ENCODE data around the gene MEIOB. TPM values are rescaled to one million over a fixed set of nuclear protein-coding genes. Genes with fewer than 3 reads are reported as not detected.
"Not testable (repeated sequence)": the region's sequence is repeated elsewhere in the genome, so short reads cannot be mapped to it uniquely, and the experiment has no call there.

The MEIOB gene
- total RNA-seq, 2 experiments from 2014 or later: not detected

DNA sequence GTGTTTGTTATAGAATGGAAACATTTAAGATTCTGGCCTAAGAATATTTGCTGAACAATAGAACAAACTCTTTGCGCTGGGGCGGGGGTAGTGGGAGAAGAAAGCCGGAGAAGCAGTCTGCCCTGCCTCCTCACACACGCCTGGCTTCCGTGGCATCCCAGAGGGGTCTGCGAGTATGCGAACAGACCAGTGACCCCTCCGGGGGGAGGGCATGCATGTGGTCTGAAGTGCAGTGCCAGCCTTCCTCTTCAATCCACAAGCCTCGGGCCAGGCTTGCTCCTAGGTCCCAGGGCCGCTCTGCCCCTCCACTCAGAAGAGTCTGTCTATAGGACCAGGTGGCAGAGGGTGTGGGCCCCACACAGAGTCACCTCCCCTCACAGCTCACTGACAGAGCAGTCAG lies 64.3 kb downstream of the MEIOB start:
- H3K27me3 Mint-ChIP-seq: no peaks in the 10 kb centered on the region
- no peak overlapping the region for H3K4me3 Mint-ChIP-seq
- H3K36me3 Mint-ChIP-seq: peaks cover 18% of the 10 kb centered on the region
- no peak for DNase-seq
- peaks cover 3% of the 10 kb centered on the region for H3K9me3 Mint-ChIP-seq
- H3K4me1 Mint-ChIP-seq (ENCODE audit: low read depth): peaks cover under 1% of the 10 kb centered on the region
- intact Hi-C loops (cut with micrococcal nuclease): no loop called here
- CTCF ChIA-PET: no interaction called here
- POLR2A ChIA-PET: no interaction called here
- H3K27ac Mint-ChIP-seq: no peak overlapping the region

DNA sequence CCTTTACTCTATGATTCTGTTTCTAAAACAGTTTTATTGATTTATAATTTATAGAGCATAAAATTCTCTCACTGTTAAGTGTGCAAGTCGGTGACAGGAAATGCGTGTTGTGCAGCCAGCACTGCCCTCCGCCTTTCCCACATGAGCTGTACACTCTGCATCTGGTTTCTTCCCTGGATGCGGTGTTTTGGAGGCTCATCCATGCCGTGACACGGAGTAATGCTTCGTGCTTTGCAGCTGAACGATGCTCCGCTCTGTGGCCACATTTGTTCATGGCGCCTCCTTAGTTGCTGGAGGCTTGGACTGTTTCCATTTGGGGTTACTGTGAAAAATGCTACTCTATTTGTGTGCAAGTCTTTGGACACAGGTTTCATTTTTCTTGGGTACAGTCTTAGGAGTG lies 71.3 kb downstream of the MEIOB start:
- no peak overlapping the region for H3K27ac Mint-ChIP-seq
- intact Hi-C loops (cut with micrococcal nuclease): no loop called here
- ChIA-PET CTCF (interaction anchor here (1.3 kb wide), 1 partner anchor 27 kb away, joined by 3 read pairs; no protein-coding TSS in a partner anchor), POLR2A (no interaction called here)
- H3K9me3 Mint-ChIP-seq: peaks cover 25% of the 10 kb centered on the region
- no peaks in the 10 kb centered on the region for H3K4me1 Mint-ChIP-seq (ENCODE audit: low read depth)
- DNase-seq: no peak
- H3K36me3 Mint-ChIP-seq: peaks cover 6% of the 10 kb centered on the region
- no peak overlapping the region for H3K4me3 Mint-ChIP-seq
- H3K27me3 Mint-ChIP-seq: no peaks in the 10 kb centered on the region

DNA sequence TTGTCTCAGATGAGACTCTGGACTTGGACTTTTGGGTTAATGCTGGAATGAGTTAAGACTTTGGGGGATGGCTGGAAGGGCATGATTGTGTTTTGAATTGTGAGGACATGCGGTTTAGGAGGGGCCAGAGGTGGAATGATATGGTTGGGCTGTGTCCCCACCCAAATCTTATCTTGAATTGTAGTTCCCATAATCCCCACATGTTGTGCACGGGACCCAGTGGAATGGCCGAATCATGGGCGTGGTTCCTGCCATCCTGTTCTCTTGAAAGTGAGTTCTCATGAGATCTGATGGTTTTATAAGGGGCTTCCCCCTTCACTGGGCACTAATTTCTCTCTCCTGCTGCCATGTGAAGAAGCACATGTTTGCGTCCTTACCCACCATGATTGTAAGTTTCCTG lies 72.7 kb downstream of the MEIOB start:
- H3K9me3 Mint-ChIP-seq: peaks cover 25% of the 10 kb centered on the region
- POLR2A ChIA-PET; H3K4me1 Mint-ChIP-seq (ENCODE audit: low read depth); DNase-seq; H3K27me3 Mint-ChIP-seq; H3K27ac Mint-ChIP-seq; intact Hi-C loops (cut with micrococcal nuclease); H3K36me3 Mint-ChIP-seq; H3K4me3 Mint-ChIP-seq: not testable (repeated sequence)
- CTCF ChIA-PET: interaction anchor here (1.3 kb wide), 1 partner anchor 25 kb away, joined by 3 read pairs; no protein-coding TSS in a partner anchor

DNA sequence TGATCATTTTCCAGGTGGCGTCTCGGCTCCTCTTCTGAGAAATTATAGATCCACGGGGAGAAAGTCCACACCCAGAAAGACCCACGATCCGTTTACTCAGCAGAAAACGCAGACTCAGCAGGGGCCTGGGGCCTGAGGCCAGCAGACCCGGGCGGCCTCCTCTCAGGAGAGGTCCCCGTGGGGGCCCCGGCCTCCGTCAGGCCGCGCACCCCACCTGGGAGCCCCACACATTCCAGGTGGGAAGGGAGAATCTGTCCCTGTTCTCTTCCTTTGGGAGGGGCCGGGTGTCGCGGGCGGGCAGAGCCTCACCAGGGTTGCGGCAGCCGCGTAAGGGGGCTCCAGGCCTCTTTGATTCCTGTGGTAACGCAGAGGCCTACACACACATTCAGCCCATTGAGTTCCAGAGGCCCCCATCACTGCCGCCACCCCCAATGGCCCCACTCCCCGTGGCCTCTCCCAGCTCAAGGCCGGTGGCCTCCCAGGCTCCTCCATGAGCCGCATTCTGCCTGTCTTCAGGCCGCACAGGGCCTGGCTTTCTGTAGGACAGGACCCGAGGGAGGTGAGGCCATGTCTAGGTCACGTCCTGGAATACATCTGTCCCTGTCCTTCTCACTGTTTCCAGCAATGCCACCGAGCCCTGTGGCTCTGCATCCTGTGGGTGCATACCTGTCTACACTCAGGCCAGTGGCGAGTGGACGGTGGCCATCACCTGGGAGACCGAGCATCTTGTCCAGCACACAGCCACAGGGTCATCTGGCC lies 76.9 kb downstream of the MEIOB start:
- H3K4me3 Mint-ChIP-seq: no peak overlapping the region
- peaks cover 22% of the 10 kb centered on the region for H3K9me3 Mint-ChIP-seq
- DNase-seq: no peak
- H3K4me1 Mint-ChIP-seq (ENCODE audit: low read depth): no peaks in the 10 kb centered on the region
- H3K36me3 Mint-ChIP-seq: peaks cover 5% of the 10 kb centered on the region
- ChIA-PET CTCF (no interaction called here), POLR2A (no interaction called here)
- intact Hi-C loops (cut with micrococcal nuclease): no loop called here
- H3K27me3 Mint-ChIP-seq: no peaks in the 10 kb centered on the region
- H3K27ac Mint-ChIP-seq: no peak overlapping the region

DNA sequence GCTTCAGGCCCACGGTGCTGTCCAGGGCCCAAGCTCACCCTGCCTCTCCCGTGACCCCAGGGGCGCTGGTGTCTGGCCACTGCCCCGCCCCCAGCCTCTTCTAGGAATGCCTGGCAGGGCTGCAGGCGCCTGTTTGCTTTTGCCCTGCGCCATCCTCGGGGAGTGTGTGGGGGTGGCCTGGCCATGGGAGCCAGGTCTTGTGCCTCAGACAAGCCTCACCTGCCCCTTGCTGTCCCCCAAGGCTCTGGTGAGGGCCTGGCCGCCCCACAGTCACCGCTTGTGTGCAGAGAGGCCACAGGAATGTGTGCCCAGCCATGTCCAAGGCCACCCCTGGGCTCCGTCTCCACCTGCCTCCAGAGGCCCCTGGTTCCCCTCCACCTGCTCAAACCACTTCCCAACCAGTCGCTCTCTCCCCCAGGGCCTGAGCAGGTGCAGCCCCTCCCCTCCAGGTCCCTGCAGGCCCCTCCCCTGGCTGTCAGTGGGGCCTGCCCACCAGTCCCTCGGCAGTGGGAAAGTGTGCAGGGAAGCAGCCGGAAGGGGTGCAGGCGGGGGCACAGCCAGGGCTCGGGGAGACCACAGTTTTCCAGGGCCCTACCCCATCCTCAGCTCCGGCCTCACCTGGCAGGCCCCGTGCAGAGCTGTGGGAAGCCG lies 77.6 kb downstream of the MEIOB start:
- ChIA-PET CTCF (no interaction called here), POLR2A (no interaction called here)
- no peaks in the 10 kb centered on the region for H3K27me3 Mint-ChIP-seq
- no peaks in the 10 kb centered on the region for H3K4me1 Mint-ChIP-seq (ENCODE audit: low read depth)
- DNase-seq: no peak
- H3K27ac Mint-ChIP-seq: no peak overlapping the region
- H3K4me3 Mint-ChIP-seq: no peak overlapping the region
- peaks cover 15% of the 10 kb centered on the region for H3K9me3 Mint-ChIP-seq
- intact Hi-C loops (cut with micrococcal nuclease): no loop called here
- H3K36me3 Mint-ChIP-seq: peaks cover 4% of the 10 kb centered on the region

DNA sequence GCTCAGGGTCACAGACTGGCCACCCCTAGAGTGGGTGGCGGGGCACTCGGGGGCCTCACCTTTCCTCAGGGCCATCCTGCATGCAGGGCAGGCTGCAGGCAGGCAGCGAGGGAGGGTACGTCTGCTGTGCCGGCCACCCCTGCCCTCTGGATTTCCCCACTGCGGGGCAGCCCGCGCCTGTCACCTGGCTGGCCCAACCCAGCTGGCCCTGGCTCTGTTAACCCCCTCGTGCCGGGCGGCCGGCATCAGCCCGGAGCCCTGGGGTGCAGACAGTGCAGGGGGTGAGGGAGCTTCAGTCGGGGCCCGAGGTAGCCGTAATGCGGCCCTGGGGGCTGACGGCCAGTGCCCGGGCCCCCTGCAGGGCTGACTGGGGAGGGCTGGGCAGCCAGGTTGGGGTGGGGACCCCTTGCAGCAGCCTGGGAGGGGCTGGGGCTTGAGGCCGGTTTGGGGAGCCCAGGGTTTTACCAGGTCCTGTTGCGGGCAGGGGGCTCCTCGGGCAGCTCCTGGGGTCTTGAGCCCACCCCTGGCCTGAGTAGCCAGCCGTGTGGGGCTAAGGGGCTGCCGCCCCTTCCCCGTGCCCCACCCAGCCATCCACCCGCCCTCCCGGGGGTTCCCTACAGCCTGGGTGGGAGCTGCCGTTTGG lies 78.3 kb downstream of the MEIOB start, which contains the start of gene IGFALS:
TSS of gene IGFALS (minus strand) at position 128 of the 643 bp plus-strand sequence. CDS start at position 75, 53 bp downstream.
- Mint-ChIP-seq H3K27me3 (no peaks in the 10 kb centered on the region), H3K4me3 (no peak within 1 kb of the TSS), H3K9me3 (peaks cover 8% of the 10 kb centered on the region), H3K27ac (no peak within 1 kb of the TSS), H3K4me1 (ENCODE audit: low read depth) (no peaks in the 10 kb centered on the region), H3K36me3 (peaks cover 7% of the 10 kb centered on the region)
- ChIA-PET POLR2A (interaction anchor here (1.2 kb wide), 1 partner anchor 13 kb away, joined by 3 read pairs; no protein-coding TSS in a partner anchor), CTCF (no interaction called here)
- intact Hi-C loops (cut with micrococcal nuclease): no loop called here
- no peak for DNase-seq

DNA sequence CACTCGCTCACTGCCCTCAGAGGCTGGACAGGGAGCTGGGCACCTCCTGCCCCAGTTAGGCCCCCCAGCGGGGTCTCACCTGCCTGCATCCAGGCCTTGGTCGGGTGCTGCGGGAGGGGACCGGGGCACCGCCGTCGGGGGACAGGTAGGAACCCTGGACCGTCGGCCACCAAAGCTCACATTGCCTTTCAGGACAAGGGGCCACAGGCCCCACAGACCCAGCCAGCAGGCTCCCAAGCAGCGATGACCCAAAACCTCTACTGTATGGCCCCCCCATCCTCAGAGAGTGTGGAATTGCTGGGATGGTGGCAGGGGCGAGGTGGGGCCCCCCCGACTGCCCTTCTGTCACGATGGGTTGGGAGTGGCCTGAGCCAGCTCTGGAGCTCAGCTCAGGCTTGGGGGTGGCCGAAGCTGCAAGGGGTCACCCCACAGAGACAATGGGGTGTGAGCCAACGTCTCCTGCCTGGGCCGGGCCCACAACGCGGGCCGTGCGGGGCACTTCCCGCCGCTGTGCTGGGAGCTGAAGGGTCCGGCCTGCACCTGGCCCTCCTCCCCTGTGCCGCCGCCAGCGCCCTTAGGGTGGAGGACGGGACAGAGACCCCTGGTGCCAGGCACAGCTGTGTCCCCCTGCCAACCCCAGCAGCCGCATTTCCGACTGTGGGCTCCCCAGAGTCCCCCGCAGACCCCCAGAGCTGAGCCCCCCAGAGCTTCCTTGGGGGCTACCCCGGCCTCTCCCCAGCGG lies 79.0 kb downstream of the MEIOB start:
- Mint-ChIP-seq H3K9me3 (peaks cover 7% of the 10 kb centered on the region), H3K27ac (no peak overlapping the region), H3K36me3 (peaks cover 7% of the 10 kb centered on the region), H3K4me1 (ENCODE audit: low read depth) (no peaks in the 10 kb centered on the region), H3K4me3 (no peak overlapping the region), H3K27me3 (no peaks in the 10 kb centered on the region)
- ChIA-PET CTCF (no interaction called here), POLR2A (interaction anchor here (0.6 to 1.2 kb wide), 2 partner anchors 13 to 223 kb away, joined by 3 read pairs; no protein-coding TSS in a partner anchor)
- no peak for DNase-seq
- intact Hi-C loops (cut with micrococcal nuclease): no loop called here

DNA sequence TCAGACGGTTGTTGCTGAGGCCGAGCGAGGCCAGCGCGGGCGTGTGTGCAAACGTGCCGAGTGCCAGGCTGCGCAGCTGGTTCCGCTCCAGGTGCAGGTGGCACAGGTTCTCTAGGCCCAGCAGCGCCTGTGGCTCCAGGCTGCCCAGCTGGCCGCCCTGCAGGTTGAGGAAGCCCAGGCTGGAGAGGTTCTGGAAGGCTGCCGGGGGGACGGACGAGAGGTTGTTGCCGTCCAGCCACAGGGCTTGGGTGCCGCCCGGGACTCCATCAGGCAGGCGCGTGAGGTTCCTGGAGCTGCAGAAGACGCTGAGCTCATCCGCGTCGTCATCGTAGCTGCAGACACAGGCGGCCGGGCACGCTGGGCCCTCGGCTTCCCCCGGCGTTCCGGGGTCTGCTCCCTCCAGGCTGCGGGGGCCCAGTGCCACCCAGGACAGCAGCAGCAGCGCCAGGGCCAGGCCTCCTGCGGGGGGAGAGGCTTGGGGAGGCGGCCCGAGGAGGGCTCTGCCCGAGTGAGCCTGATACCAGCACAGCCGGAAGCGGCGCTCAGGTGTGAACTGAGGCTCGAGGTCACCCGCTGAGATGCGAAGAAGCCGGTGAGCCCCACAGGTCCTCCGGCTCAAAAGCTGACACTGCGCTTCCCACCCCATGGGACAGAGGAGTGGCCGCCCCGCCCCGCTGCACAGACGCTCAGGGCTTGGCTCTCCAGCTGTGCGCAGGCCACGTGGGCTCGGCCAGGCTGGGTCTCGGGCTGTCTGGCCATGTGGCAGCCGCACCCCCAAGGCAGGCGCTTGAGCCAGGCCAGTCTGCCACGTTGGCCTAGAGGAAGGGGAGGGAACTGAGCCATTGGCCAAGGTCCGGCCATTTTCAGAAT lies 79.8 kb downstream of the MEIOB start:
- no peak overlapping the region for H3K4me3 Mint-ChIP-seq
- ChIA-PET POLR2A (interaction anchor here (0.6 to 1.2 kb wide), 2 partner anchors 12 to 224 kb away, joined by 3 read pairs; no protein-coding TSS in a partner anchor), CTCF (no interaction called here)
- H3K36me3 Mint-ChIP-seq: peaks cover 6% of the 10 kb centered on the region
- no peak for DNase-seq
- H3K27me3 Mint-ChIP-seq: no peaks in the 10 kb centered on the region
- intact Hi-C loops (cut with micrococcal nuclease): no loop called here
- no peaks in the 10 kb centered on the region for H3K4me1 Mint-ChIP-seq (ENCODE audit: low read depth)
- H3K27ac Mint-ChIP-seq: no peak overlapping the region
- H3K9me3 Mint-ChIP-seq: peaks cover 2% of the 10 kb centered on the region

DNA sequence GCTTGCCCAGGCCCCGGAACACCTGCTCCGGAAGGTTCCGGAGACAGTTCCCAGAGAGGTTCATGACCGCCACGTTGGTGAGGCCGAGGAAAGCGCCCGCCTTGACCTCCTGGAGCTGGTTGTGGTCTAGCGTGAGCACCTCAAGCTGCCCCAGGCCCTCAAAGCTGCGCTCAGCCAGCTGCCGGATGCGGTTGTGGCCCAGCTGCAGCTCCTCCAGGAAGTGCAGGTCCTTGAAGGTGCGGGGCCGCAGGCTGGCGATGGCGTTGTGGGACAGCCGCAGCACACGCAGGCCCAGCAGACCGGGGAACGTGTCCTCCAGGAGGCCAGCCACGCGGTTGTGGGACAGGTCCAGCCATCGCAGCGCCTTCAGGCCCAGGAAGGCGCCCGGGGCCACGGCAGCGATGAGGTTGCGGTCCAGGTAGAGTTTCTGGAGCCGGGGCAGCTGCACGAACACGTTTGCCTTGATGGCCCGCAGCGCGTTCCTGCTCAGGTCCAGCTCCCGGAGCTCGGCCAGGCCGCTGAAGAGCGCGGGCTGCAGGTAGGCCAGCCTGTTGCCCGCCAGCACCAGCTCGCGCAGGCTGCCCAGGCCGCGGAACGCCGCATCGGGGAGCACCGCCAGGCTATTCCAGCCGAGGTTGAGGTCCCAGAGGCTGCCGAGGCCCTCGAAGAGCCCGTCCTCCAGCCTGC lies 80.6 kb downstream of the MEIOB start:
- no peak for DNase-seq
- Mint-ChIP-seq H3K27me3 (no peaks in the 10 kb centered on the region), H3K36me3 (peaks cover 5% of the 10 kb centered on the region), H3K27ac (no peak overlapping the region), H3K9me3 (no peaks in the 10 kb centered on the region), H3K4me1 (ENCODE audit: low read depth) (no peaks in the 10 kb centered on the region), H3K4me3 (no peak overlapping the region)
- CTCF ChIA-PET: no interaction called here
- intact Hi-C loops (cut with micrococcal nuclease): no loop called here
- POLR2A ChIA-PET: no interaction called here

DNA sequence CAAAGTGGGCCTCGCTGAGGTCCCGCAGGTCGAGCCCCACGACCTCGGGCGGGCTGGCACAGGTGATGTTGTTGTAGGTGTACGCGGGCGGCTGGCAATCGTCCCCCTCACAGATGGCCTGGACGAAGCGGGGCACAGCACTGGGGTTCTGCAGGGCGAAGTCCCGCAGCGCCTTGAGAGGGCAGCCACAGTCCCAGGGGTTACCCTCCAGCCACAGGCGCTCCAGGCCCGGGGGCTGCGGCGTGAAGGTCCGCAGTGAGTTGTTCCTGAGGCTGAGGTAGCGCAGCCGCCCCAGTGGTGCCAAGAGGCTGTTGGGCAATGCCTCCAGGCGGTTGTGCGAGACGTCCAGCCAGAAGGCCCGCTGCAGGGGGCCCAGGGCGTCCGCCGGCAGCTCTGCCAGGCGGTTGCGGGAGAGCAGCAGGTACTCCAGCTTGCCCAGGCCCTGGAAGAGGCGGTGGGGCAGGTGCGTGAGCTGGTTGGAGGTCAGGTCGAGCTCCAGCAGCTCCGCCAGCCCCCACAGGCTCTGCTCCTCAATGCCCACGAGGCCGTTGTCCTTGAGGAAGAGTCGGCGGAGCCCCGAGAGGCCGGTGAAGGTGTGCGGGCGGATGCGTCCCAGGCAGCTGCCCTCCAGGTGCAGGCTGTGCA lies 81.2 kb downstream of the MEIOB start:
- Mint-ChIP-seq H3K9me3 (no peaks in the 10 kb centered on the region), H3K27me3 (no peaks in the 10 kb centered on the region), H3K36me3 (peaks cover 5% of the 10 kb centered on the region), H3K4me1 (ENCODE audit: low read depth) (no peaks in the 10 kb centered on the region), H3K27ac (no peak overlapping the region), H3K4me3 (no peak overlapping the region)
- POLR2A ChIA-PET: no interaction called here
- intact Hi-C loops (cut with micrococcal nuclease): no loop called here
- DNase-seq: no peak
- CTCF ChIA-PET: no interaction called here

DNA sequence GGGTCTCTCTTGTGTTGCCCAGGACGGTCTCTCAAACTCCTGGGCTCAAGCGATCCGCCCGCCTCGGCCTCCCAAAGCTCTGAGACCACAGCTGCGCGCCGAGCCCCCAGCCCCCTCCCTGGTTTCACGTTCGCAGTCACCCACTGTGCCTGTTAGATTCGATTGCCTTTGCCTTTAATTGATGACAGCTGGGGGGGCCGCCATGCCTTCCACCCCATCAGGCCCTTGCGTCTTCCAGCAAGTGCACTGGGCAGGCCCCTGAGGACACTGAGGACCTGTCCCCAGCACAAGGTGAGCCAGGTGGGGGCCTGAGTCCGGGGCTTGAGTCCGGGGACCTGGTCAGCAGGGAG lies 81.7 kb downstream of the MEIOB start:
- CTCF ChIA-PET: no interaction called here
- POLR2A ChIA-PET: no interaction called here
- Mint-ChIP-seq H3K4me3 (no peak overlapping the region), H3K27me3 (no peaks in the 10 kb centered on the region), H3K9me3 (no peaks in the 10 kb centered on the region), H3K36me3 (peaks cover 5% of the 10 kb centered on the region), H3K4me1 (ENCODE audit: low read depth) (peaks cover 2% of the 10 kb centered on the region), H3K27ac (no peak overlapping the region)
- DNase-seq: no peak
- intact Hi-C loops (cut with micrococcal nuclease): no loop called here

Data from activated CD4-positive, alpha-beta memory T cell treated with anti-CD3 and anti-CD28 coated beads for 36 hours (primary cell).